OCI-M2 (cell line): Measurements from ENCODE around the gene RBM7.

ENCODE experiments used
- DNase-seq: peaks from one replicate; lab custom pipeline; 2025; ENCODE audit not compliant: unreplicated experiment; lab: John Stamatoyannopoulos, UW

The RBM7 gene

GRCh38 chr11:114395736-114396135 is 4.7 kb upstream of the RBM7 start:
- no peak for DNase-seq

GRCh38 chr11:114396916-114397315 is 3.5 kb upstream of the RBM7 start:
- DNase-seq, result no peak

GRCh38 chr11:114397349-114397982 is 3.0 kb upstream of the RBM7 start:
- no peak for DNase-seq

DNA sequence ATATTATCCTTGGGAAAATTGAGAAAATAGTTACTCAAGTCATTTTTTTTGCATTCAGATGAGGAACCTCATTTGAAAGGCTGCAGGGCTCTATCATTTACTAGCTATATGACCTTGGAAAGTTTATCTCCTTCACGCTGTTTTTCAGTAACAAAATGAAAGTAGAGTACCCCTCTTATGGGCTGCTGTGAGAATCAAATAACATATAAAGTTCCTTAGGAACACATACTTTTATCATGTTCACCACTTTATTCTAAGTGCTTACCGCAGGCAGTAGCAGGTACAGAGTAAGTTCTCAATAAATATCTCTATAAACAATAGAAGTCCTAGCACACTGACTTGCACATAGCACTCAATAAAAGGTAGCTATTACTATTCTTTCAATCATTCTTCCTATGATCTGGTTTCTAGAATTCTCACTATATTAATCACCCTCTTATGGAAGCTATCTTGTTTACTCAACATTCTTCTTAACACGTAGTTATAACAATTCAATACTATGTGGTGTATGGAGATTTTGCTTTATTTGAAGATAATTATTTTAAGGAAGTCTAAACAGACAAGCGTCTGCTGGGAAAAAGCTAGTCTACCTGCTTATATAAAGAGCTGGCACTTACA is 2.1 kb upstream of the RBM7 start:
- DNase-seq, result no peak

DNA sequence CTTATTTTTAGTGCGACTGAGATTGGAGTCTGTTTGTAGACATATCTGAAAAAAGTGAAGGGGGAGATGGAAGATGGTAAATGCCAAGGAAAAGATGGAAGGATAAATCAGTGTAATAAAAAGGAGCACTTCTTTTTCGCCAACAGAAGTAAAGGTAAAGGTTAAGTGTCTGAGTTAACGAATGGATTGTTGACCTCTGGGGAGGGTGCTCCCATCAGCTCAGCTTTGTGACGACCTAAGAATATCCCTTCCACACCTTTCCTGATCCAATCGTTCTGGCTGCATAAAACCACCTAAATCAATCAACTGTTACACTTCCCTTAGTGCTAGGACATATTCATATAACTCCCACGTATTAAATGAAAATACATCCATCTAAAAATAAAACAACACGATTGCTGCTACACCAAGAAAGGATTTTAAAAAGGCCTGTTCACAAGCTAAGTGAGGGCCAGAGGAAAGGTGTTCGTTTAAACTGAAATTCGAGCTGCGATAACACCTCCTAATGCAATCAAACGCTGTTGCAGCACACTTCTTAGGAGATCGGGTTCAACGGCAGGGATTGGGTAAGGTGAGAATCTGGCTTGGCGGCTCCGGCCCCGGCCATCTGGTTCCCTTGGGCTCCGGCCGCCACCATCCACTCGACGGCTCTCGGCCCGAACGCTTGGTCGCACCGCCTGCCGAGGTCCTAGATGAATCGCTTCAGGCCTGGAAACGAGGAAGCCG is 813 bp upstream of the RBM7 start:
- no peak for DNase-seq

DNA sequence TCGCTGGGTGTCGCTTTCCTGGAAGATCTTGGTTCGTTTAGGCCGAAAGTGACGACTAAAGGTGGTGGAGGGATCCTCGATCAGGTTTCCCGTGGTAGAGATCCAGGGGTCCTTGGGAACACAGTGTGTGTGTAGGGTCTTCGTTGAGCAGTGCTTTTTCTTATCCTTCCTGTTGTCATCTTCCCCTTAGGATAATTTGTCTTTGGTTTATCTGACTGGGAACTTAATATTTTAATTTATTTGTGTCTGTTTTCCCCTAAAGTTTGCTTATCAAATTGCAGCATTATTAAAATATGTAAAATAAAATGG is 403 bp downstream of the RBM7 start:
- no peak for DNase-seq

DNA sequence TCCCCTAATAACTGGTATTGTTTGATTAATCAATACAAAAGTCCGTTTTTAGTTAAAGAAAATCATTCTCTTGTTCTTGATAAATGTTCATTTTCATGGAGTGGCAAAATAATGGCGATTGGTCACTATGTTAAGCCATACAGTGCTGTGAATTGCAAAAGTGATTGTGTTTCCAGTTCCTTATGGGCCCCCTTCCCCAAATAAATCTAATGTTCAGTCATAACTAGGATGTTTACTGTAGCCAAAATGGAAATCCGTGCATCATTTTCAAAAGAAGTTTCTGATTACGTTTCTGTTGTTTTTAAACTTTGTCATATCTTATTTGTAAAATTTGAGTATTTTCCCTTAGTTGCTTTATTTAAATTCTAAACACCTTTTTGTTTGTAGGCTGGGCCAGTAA is 845 bp downstream of the RBM7 start:
- DNase-seq, result no peak

DNA sequence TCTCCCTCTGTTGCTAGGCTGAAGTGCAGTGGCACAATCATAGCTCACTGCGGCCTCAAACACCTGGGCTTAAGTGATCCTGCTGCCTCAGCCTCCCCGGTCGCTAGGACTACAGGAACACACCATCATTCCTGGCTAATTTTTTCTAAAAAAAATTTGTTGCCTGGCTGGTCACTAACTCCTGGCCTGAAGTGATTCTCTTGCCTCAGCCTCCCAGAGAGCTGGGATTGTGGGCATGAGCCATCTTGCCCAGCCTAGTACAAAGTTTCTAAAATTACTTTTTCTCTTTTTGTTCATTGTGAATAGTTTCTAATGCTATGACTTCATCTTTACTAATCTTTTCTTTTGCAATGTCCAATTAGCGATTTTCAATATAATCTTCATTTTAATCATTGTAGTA is 12.5 kb downstream of the RBM7 start:
- DNase-seq, result no peak

- DNase-seq, result no peak
Measured at GRCh38 chr11:114413958-114414357, 13.5 kb downstream of the RBM7 start.

DNA sequence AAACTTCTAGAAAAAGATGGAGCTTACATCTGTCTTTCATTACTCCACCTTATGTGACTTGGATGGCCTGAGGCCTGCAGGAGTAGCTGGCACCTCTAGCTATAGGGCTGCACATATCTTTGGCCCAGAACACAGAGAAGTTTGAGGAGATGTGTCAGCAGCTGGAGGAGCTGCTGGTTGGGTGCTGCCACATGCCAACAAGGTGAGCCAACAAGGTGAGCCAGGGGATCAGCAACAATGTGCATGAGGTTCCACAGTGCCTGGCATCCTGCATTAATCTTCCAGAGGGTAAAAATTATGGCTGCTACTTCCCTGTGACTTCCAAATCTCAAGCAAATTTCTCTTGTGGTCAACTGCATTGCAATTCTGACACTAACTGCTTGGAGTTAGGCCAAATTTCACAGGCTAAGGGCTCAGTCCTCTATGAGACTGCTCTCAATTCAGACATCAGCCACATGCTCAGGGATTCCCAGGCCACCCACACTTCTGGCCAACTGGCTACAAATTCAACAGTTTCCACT is 16.0 kb downstream of the RBM7 start:
- DNase-seq, result no peak

- no peak for DNase-seq
Measured at GRCh38 chr11:114426280-114426679, 25.8 kb downstream of the RBM7 start.

GRCh38 chr11:114430290-114430689 is 29.8 kb downstream of the RBM7 start:
- no peak for DNase-seq

DNA sequence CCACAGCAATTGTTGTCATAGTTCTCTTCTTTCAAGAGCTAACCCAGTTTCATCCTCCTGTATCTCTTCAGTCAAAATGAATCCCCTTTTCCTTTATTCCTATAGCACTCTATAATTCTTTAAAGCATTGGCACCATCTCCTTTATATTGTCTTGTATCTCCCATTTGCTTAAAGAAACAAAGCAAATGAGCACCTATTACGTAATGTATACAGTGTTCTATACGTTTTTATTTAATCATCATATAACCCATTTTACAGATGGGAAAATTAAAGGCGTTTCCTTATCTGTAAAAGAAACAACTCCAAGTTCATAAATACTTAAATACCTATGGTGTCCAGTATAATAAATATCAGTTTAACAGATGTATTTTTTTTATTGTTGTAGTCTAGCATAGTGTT is 32.4 kb downstream of the RBM7 start:
- no peak for DNase-seq

- no peak for DNase-seq
Measured at GRCh38 chr11:114433376-114433775, 32.9 kb downstream of the RBM7 start.

DNA sequence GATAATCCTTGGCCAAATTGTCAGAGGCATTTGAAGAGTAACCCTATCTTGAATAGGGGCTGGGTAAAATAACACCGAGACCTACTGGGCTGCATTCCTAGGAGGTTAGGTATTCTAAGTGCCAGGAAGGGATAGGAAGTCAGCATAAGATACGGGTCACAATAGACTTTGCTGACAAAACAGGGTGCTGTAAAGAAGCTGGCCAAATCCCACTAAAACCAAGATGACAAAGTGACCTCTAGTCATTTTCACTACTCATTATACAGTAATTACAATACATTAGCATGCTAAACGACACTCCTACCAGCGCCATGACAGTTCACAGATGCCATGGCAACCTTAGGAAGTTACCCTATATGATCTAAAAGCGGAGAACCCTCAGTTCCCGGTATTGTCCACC is 37.8 kb downstream of the RBM7 start:
- no peak for DNase-seq

DNA sequence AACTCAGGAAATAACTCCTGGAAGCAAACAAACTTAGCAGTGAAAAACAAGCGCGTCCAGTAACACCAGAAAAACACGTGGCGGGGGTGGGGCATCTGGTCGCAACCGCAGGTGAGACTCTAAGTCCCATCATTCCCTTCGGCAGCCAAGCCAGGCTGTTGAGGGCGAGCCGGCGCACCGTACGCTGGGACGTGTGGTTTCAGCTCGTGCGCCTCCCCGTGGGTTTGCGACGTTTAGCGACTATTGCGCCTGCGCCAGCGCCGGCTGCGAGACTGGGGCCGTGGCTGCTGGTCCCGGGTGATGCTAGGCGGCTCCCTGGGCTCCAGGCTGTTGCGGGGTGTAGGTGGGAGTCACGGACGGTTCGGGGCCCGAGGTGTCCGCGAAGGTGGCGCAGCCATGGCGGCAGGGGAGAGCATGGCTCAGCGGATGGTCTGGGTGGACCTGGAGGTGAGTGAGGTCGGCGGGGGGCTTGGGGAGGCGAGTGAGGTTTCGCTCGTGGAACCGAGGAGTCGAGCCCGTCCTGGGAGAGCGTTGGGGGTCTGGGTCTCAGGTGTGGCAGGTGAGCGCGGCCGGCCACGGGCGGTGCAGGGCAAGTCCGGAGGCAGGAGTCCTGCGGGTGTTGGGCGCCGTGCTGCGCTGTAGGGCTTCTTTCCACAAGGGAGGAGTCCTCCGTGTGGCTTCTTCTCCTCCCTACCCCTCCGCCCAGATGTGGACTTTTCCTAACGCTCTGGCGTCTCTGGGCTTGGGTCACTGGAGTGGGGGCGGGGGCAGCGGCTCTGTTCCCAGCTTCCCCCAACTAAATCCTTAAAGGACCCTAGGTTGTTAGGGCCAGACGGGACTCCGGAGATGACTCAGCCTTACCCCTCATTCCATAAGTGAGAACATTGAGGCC is 39.0 kb downstream of the RBM7 start, which contains the start of gene REXO2:
Gene REXO2 (plus strand): TSS at position 239 of the 892 bp plus-strand sequence. CDS start 62 bp downstream, at position 301.
- peak; percentile 13 for DNase-seq

DNA sequence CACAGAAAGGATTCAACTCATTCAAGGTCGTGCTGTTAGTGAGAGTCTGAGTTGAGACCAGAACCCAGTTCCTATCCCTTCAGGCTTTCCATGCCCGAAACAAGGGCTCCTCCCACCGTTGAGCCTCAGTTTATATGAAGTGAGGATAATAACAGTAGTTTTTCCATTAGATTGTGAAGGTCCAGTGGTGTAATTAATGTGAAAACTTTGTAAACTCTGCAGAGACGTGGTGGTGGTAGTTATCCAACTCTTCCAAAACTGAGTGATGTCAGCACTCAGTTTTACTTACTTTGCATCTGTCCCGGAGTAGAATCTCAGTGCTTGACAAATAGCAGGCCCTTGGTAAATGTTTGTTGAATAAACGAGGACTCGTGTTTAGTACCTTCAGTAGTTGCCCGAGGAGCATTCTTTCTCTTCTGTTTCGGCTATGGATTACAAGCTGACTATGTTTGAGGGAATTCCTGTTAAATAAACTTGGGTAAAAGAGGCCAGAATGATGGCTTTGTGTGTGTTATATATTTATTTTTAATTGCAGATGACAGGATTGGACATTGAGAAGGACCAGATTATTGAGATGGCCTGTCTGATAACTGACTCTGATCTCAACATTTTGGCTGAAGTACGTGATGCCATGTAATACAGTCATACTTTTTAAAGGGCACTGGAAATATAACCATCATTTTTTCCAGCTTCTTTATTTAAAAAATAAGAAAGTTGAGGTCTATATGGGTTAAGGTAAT is 39.8 kb downstream of the RBM7 start:
- DNase-seq, result no peak

- DNase-seq, result no peak
Measured at GRCh38 chr11:114440971-114441763, 40.7 kb downstream of the RBM7 start.

GRCh38 chr11:114441921-114442320 is 41.5 kb downstream of the RBM7 start:
- no peak for DNase-seq

GRCh38 chr11:114442536-114442935 is 42.1 kb downstream of the RBM7 start:
- no peak for DNase-seq
